Pons (tissue), 1 donor: ENCODE results near the gene TRIM33.

Source experiments
- DNase-seq: peaks from one replicate; pipeline ENCODE4 v3.0.0-alpha.2; 2016; ENCODE audit warnings: low spot score

Gene TRIM33

GRCh38 chr1:114350731-114351445 is 160.1 kb downstream of the TRIM33 start:
- no peak for DNase-seq

DNA sequence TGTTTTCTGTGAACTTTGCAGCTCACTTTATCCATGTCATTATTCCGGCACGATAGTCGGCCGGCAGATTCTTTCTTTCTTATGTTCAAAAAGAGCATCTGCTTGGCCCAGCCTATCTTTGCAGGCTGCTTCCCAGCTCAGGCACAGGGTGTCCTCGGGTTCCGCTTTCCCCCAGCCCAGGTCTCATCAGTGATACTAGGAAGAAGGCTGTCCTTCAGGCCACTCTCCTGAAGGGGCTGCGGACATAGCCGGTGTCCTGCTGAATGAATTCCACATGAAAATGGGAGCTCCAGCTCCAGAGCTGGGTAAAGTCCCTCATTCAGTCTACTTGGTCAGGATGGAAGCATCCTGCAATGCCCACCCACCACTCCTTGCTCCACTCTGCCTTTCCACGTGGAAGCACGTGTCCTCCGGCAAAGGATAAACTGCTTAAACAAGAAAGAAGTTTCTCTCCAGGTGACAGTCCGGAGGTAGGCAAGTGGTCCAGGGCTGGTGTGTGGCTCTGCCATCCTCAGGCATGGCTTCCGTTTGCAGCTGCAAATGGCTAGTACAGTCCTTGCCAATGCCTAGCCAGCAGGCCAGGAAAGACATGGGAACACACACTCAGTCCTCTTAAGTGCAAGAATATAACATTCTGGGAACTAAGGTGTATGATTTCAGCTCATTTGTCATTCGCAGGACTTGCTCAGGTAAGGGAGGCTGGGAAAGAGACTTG is 161.0 kb downstream of the TRIM33 start:
- no peak for DNase-seq

DNA sequence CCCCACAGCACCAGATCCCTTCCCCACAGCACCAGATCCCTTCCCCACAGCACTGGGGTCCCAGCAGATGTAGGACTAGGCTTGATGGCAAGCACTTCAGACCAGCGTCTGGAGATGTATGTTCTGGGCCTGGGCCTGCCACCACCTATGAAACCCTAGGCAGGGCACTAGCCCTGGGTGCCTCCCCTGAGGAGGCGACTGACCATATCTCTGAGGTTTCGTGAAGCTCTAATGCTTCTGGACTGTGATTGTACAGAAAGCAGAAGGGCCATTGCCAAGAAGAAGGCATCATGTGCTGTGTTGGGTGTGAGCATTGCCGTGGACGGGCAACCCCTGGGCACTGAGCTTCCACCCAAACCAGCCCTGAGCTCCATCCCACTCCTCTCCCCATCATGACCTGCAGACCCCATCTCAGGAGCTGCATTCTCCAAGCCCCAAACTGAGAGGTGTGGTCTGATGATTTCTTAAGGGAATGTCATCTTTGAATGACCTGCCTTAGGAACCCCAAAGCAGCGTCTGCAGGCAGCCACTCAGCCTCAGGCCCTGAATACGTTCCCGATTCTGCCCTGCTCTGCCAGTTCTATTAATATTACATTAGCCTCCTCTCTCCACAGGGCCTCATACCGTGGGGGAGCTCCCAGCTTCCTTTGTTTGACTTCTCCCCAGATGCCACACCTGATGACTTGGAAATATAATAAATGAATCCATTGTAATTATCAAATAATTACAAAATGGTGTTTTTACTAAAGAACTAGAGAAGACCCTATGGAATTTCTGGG is 163.4 kb downstream of the TRIM33 start:
- no peak for DNase-seq

DNA sequence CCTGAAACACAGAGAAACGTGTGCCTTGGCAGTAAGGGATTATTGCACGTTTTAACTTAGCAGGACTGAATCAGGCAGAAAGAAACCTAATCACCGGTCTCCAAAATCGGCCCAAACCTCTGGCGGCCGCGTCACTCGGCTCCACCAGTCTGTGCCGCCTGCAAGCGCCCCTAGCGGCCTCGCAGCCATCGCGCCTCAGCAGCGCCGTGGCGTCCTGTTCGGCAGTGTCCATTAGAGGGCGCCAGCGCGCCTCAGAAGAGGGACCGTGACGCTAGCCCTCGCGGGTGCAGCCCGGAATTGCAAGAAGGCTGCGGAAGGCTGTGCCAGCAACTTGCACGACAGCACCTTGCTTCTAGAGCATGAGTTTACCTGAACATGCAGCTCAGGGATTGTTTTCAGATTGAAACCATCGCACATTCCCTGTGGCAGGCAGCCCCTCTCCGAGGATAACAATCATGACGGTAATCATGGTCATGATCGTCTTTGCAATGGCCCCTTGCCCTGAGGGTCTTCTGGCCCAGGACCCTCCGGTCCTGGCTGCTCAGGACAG is 164.4 kb downstream of the TRIM33 start:
- DNase-seq: peak; percentile 93

GRCh38 chr1:114345930-114346479 is 165.0 kb downstream of the TRIM33 start:
- no peak for DNase-seq

GRCh38 chr1:114344656-114345055 is 166.3 kb downstream of the TRIM33 start:
- no peak for DNase-seq
